Measurements from ENCODE around the gene EAPP.
"Not testable (repeated sequence)": the region's sequence is repeated elsewhere in the genome, so short reads cannot be mapped to it uniquely, and the experiment has no call there.

Gene EAPP

DNA sequence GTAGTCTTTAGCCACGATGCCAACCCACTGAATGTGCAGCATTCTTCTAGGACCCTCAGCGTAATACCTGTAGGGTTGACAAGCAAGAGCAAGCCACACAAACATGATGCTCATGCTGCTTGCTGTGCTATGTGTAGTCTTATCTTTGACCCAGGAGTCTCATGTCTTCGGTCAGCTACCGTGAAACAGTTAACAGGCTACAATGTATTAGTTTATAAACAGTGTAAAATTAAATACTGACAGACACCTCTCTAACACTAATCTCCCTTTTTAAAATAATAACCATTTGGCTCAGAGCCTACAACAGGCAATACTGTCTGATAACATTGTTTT is 1.9 kb downstream of the EAPP start:
- DNase-seq, result no peak

DNA sequence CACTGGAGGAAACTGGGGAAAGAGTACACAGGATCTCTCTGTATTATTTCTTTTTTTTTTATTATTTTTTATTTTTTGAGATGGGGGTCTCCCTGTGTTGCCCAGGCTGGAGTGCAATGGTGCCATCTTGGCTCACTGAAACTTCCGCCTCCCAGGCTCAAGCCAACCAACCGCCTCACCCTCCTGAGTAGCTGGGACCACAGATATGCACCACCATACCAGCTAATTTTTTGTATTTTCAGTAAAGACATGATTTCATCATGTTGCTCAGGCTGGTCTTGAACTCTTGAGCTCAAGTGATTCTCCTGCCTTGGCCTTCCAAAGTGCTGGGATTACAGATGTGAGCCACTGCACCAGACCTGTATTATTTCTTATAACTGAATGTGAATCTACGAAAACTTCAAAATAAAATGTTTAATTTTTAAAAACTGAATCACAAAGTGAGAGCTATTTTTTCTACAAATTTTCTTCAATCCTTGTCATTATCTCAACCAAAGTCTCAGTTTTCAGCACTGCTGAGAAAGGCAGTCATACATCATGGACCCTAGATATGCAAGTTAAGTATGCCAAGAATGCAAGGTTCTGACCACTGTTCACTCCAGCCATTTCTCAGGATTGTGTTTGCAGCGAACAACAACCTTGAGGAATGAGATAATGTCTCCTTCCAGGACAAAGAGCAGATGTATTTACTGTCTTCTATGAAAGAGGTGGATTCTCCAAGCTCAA is 2.4 kb downstream of the EAPP start:
- DNase-seq, result no peak

DNA sequence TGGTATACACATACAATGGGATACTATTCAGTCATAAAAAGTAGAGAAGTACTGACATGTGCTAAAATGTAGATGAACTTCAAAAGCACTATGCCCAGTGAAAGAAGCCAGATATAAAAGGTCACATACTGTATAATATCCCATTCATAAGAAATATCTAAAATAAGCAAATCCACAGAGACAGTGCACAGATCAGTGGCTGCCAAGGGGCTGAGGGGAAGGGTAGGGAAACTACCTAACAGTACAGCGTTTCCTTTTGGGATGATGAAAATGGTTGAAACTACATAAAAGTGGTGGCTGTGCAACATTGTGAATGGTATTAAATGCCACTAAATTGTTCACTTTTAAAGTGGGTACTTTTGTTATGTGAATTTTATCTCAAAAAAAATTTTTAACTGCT is 11.9 kb downstream of the EAPP start:
- no peak for DNase-seq

DNA sequence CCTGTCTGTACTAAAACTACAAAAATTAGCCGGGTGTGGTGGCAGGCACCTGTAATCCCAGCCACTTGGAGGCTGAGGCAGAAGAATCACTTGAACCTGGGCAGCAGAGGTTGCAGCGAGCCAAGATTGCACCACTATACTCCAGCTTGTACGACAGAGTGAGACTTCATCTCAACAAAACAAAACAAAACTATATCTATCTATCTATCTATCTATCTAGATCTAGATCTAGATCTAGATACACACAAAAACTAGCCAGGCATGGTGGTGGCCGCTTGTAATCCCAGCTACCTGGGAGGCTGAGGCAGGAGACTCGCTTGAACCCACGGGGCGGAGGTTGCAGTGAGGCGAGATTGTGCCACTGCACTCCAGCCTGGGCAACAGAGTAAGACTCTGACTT is 15.3 kb downstream of the EAPP start:
- DNase-seq, result not testable (repeated sequence)

DNA sequence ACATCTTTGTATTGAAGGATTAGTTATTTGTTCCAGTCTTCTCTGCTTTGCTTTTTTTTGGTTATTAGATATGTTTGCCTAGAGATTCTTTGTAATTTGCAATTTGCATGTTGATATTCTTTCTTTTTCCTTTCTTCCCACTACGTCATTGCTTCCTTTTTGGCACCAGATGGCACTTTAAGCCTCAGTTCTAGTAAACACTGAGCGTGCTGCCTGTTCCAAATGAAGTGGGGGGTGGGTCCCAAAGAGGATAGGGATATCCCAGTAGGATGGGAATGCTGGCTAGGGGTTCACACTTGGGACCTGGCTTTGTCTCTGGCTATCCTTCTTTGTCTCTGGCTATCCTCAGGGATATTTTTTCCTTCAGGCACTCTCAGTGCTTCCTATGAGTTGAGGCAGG is 17.0 kb downstream of the EAPP start:
- DNase-seq, result peak; percentile 14 to 77

DNA sequence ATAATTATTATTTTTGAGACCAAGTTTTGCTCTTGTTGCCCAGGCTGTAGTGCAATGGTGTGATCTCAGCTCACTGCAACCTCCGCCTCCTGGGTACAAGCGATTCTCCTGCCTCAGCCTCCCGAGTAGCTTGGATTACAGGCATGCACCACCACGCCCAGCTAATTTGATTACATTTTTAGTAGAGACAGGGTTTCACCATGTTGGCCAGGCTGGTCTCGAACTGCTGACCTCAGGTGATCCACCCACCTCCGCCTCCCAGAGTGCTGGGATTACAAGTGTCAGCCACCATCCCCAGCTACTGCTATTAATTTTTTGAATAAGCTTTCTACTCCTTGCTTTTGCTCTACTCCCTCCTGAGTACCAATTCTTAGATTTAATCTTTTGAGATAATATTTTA is 18.4 kb downstream of the EAPP start:
- not testable (repeated sequence) for DNase-seq

DNA sequence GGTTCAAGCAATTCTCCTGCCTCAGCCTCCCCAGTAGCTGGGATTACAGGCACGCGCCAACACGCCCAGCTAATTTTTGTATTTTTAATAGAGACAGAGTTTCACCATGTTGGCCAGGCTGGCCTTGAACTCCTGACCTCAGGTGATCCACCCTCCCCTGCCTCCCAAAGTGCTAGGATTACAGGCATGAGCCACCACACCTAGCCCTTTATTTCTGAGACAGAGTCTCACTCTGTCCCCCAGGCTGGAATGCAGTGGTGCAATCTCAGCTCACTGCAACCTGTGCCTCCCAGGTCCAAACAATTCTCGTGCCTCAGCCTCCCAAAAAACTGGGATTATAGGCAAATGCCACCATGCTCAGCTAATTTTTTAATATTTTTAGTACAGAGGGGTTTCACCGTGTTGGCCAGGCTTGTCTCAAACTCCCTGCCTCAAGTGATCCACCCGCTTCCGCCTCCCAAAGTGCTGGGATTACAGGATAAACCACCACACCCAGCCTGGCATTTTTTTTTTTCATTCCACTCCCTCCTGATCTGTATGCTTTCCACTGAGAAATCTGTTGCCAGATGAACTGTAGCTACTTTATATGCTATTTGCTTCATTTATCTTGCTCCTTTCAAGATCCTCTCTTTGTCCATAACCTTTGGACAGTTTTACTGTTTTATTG is 19.1 kb downstream of the EAPP start:
- not testable (repeated sequence) for DNase-seq

DNA sequence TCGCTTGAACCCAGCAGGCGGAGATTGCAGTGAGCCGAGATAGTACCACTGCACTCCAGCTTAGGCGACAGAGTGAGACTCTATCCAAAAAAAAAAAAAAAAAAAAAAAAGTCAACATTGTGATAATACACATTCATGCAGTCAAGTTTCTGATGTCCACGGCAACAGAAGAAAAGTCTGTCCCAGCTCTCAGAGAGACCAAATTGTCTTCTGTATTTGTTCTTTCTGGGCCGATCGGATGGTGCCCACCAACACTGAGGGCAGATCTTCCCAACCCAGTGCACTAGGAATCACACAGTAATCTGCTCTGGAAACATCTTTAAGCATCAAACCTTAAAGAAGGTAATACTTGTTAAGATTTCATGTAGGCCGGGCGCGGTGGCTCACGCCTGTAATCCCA is 31.6 kb downstream of the EAPP start:
- no peak for DNase-seq

DNA sequence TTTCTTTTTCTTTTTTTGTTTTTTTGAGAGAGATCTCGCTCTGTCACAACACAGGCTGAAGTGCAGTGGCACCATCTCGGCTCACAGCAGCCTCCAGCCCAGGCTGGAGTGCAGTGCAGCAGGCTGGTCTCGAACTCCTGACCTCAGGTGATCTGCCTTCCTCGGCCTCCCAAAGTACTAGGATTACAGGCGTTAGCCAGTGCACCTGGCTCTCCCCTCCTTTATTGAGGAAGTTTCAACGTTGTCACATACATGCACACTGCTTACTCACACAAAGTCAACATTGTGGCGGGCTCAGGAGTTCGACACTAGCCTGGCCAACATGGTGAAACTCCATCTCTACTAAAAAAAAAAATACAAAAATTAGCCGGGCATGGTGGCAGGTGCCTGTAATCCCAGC is 32.0 kb downstream of the EAPP start:
- no peak for DNase-seq

DNA sequence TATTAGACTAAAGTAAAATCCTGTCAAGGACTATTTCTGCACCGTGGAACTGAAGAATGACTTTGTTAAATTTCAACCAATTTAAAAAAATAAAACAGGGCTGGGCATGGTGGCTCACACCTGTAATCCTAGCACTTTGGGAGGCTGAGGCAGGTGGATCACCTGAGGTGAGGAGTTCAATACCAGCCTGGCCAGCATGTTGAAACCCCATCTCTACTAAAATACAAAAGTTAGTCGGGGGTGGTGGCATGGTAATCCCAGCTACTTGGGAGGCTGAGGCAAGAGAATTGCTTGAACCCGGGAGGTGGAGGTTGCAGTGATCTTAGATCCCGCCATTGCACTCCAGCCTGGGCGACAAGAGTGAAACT is 34.4 kb downstream of the EAPP start:
- not testable (repeated sequence) for DNase-seq

DNA sequence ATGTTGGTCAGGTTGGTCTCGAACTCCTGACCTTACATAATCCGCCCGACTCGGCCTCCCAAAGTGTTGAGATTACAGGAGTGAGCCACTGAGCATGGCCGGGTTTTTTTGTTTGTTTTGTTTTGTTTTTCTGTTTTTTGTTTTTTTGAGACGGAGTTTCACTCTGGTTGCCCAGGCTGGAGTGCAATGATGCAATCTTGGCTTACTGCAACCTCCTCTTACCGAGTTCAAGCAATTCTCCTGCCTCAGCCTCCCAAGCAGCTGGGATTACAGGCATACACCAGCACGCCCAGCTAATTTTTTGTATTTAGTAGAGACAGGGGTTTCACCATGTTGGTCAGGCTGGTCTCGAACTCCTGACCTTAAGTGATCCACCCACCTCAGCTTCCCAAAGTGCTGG is 35.5 kb downstream of the EAPP start:
- DNase-seq, result not testable (repeated sequence)

DNA sequence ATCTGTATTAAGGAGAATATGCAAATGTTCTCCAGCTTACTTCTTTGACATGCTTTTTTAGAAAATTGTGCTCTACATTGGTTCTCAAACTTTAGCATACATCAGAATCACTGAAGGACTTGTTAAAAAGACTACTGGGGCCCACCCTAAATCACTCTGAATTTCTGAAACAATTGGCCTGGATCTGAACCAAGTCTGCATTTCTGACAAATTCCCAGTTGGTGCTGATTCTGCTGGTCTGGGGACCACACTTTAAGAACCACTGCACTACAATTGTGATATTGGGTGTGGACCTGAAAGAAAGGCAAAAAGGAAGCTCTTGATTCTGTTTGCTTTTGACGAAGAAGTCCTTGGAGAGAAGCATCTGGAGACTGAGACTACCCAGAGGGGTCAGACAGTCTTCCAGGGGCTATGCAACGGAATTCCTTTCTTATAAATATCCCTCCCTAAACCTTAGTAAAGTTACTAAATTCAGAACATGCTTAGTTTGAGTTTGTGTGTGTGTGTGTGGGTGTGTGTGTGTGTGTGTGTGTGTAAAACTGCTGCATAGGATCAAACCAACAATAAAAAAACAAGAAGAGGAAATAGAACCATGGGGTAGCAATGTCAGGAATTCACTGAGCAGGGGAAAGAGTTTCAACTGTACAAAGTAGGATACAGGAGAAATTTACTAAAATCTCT is 36.8 kb downstream of the EAPP start:
- no peak for DNase-seq

DNA sequence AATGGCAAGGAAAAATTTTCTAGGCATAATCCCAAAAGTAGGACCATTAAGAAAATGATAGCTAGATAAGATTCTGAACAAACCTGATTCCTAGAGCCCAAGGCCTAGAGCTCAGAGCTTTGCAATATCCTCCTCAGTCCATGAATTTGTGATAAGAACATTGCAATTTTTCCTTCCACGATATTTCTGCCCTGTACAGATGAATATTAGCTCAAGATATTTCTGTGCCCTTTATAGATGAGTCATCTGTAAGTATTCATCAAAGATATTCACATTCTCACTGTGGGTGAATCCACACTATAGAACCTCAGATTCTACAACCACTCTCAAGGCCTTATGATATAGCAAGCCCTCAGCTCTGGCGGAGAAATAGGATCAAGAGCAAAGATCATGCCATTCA is 37.5 kb downstream of the EAPP start:
- DNase-seq, result no peak

DNA sequence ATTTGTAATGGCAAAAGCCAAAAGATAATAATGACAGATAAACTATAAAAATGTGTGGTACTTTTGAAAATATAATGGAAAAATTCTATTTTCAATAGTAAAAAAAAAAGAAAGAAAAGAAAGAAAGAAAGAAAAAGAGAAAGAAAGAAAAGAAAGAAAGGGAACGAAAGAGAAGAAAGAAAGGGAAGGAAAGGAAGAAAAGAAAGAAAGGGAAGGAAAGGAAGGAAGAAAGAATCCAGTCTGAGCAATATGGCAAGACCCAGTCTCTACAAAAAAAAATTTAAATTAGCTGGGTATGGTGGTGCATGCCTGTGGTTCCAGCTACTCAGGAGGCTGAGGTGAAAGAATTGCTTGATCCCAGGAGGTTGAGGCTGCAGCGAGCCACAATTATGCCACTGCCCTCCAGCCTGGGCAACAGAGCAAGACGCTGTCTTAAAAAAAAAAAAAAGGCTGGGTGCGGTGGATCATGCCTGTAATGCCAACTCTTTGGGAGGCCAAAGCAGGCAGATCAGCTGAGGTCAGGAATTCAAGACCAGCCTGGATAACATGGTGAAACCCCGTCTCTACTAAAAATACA is 38.4 kb downstream of the EAPP start:
- DNase-seq, result no peak

DNA sequence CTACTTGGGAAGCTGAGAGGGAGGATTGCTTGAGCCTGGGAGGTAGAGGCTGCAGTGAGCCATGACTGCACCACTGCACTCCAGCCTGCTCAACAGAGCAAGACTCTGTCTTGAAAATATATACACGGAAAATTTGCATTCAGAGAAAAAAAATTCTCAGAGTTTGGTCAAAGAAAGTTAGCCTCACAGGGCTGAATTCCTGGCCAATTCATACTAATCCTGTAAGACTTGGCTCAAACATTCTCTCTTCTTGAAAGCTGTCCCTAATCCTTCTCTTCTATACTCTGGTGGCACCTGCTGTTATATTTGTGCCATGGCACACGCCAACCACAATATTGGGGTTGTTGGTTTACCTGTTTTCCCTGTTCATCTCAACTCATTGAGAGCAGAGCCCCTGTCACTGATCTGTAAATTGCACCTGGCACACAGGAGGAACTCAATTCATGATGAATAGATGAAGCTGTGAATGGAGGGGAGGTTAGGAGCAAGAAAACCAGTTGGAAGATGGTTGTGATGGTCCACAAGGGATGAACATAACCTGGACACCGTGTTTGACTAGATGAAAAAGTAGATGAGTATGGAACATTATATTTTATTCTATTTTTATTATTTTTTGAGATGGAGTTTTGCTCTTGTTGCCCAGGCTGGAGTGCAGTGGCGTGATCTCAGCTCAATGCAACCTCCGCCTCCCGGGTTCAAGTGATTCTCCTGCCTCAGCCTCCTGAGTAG is 40.7 kb downstream of the EAPP start:
- peak; percentile 46 to 79 for DNase-seq

DNA sequence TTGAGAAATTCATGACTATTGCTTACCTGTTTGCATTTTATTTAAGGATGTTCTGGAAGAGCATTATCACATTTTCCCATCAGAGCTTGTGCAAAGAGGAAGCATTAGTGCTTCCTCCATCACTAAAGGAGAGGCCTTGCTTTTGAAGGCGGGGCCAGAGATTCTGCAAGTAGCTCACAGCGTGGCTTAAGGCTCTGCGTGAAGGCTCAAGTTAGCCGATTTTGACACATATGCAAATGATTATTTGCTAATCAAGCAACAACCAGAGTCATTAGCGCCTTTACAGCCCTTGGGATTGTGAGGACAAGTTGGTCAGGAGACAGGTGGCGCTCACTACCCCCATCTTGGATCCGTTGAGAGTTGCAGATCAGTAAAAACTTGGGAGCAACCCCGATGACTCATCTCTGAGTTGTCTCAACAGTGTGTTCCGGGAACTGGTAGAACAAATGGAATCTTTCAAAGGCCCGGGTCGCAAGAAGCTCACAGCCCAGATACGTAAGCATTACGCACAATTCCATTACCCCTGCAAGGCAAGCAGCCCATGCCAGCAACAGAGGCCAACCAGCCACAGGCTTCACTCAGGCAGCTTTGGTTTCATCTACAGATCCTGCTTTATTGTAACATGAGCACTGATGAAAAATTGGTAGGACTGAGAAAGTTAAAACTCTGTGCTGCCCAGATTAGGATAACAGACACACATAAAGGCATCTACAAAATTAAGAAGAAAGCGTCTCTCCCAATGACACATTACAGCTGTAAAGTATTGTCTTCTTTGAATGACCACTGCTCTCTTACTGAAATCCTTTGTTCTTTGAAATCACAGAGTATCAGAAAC is 42.6 kb downstream of the EAPP start:
- no peak for DNase-seq

DNA sequence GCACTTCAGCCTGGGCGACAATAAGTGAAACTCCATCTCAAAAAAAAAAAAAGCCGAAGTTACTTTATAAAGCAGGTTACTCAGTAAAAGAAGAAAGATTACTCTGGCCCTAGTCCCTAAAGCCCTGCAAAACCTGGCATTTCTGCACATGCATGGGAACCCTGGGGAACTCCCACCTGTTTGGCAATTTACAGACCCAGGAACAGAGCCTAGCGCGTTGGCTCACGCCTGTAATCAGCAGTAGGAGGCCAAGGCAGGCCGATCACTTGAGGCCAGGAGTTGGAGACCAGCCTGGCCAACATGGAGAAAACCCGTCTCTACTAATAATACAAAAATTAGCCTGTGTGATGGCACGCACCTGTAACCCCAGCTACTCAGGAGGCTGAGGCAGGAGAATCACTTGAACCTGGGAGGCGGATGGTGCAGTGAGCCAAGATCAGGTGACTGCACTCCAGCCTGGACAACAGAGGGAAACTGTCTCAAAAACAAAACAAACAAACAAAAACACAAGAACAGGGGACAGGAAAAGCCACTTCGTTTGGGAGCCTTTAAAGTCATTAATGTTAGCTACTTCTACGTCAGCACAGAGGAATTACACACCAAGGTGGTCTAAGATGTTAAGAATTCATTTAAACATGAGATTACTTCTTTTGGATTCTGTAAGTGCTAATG is 43.4 kb downstream of the EAPP start:
- DNase-seq, result no peak

DNA sequence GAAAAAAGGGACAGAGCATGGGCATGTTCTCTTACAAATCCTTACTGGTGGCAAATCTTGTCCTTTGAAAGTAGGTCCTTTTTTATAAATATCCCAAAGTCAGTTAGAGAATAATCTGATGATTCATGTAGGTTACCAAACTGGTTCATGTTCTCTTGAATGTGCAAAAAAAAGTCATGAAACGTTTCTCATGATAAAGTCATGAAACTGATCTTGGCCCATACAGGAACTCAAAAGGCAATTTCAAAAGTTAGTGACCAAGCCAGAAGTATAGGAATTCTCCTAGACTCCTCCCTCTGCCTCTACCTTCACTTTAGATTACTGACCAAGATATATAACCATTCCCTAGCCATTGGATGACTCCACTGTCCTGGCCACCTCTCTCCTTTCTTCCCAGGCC is 50.2 kb downstream of the EAPP start:
- no peak for DNase-seq

DNA sequence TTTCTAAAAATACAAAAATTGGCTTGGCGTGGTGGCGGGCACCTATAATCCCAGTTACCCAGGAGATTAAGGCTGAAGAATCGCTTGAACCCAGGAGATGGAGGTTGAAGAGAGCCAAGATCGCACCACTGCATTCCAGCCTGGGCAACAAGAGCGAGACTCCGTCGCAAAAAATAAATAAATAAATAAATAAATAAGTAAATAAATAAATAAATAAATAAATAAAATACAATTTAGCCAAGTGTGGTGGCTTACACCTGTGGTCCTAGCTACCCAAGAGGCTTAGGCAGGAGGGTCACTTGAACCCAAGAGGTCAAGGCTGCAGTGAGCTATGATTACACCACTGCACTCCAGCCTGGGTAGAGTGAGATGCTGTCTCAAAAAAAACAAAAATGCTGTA is 51.0 kb downstream of the EAPP start:
- DNase-seq, result no peak

DNA sequence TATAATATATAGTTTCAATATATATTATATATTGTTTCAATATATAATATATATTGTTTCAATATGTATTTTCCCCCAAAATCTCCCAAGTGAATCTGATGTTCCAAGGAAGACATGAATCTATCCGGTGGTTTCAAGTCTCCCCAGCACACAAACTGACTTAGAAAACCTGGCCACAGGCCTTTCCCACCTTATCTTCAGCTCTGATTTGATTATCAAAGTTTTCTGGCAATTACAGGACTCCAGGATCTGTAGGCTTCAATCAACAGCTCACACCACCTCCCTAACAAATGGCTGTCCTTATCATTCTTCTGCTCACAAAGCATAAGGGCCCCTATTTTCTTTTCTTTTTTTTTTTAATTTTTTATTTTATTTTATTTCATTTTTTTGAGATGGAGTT is 54.8 kb downstream of the EAPP start:
- DNase-seq, result no peak

DNA sequence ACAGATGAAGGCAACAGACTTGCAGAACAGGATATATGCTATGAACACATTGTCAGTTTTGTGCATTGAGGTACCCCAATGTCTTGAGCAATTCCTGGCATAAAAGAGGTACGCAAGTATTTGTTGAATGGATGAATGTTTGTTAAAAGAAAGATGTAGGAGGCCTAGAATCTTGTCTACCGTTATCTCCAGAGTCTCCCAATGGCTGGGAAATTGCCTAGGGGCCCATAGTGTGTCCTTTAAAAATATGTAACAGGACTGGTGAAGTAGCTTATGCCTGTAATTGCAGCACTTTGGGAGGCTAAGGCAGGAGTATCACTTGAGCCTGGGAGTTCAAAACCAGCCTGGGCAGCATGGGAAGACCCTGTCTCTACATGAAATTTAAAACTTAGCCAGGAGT is 57.0 kb downstream of the EAPP start:
- DNase-seq, result no peak

DNA sequence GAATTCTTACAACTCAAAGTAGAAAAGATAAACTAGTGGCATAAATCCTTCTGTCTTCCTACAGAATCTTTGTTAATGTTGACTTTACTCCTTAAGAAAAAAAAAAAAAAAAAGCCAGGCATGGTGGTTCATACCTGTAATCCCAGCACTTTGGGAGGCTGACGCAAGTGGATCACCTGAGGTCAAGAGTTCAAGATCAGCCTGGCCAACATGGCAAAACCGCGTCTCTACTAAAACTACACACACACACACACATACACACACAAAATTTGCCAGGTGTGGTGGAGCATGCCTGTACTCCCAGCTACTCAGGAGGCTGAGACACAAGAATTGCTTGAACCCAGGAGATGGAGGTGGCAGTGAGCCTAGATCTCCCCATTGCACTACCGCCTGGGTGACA is 59.8 kb downstream of the EAPP start:
- no peak for DNase-seq
